NCI-H2029 treated with DMSO at 0.1 percent for 48 hours (cell line): ENCODE measurements around the gene GRK5.
"Not testable (repeated sequence)": the region's sequence is repeated elsewhere in the genome, so short reads cannot be mapped to it uniquely, and the experiment has no call there.

ENCODE experiments used
- DNase-seq: peaks from one replicate; lab custom pipeline; 2025; lab: John Stamatoyannopoulos, UW

GRK5 gene

DNA sequence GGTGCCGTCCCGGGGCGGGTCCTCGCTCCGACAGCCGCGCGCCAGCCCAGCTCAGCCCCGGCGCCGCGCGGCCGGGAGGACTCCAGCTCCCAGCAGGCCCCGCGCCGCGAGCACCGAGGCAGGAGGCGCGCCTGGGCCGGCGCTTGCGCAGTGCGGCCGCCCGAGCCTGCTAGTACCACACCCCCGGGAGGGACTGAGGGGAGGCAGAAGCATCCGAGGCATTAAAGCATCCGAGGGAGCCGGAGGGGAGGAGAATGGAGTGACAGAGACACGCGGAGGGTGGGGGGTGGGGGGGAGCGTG lies at the start of gene GRK5:
Gene GRK5, plus strand, starts transcription at position 206 of the 301 bp plus-strand sequence. CDS start 347 bp downstream, outside the sequence.
- peak; percentile 11 for DNase-seq

- DNase-seq = no peak
These were observed 48.0 kb upstream of the GRK5 start for GRCh38 chr10:119159332-119159731.

- no peak for DNase-seq
These were observed 45.5 kb upstream of the GRK5 start for GRCh38 chr10:119161680-119162451.

DNA sequence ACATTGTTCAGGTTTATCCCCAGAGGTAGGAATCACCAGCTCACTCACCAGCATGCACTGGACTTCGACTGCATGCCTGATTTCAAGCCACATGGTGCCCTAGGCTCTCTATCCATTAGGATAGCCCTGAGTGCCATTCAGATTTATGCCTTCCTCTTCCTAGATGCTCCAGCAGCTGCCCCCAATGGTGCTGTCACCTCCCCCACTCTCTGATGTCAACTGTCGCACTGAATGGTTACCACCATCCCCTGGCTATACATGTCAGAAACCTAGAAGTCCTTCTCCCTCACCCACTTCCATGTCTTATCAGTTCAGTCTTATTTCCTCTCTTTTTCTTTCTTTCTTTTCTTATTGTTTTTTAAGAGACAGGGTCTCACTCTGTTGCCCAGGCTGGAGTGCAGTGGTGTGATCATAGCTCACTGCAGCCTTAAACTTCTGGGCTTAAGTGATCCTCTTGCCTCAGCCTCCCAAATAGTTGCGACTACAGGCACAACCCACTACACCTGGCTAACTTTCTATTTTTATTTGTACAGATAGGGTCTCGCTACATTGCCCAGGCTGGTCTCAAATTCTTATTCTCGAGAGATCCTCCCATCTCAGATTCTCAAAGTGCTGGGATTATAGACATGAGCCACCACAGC lies 44.8 kb upstream of the GRK5 start:
- no peak for DNase-seq

GRCh38 chr10:119165171-119166117 lies 41.9 kb upstream of the GRK5 start, which contains the start of gene SFXN4:
TSS of gene SFXN4 (minus strand) at chr10:119165714. CDS start at chr10:119165647, 67 bp downstream.
- peak; percentile 6 for DNase-seq

- no peak for DNase-seq
These were observed 41.3 kb upstream of the GRK5 start for GRCh38 chr10:119166118-119166500.

GRCh38 chr10:119166564-119166963 lies 40.8 kb upstream of the GRK5 start:
- no peak for DNase-seq

GRCh38 chr10:119167041-119167440 lies 40.3 kb upstream of the GRK5 start:
- no peak for DNase-seq

DNA sequence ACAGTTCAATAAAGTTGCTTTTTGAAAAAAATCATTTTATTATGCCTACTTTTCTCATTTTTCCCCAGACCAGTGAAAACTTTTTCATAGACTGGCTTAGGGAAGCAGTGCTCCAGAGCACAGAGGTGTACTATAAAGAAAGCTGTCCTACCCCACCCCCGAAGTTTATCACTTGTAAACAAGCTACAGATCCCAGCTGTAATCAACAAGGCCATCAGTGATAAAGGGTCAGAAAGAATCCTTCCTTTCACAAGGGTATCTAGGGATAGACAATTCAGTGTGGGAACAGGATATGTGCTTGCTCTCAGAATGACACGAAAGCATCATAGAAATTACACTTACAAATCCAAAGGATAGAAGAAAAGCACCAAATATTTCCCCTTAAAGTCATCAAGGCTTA lies 33.3 kb upstream of the GRK5 start:
- no peak for DNase-seq

DNA sequence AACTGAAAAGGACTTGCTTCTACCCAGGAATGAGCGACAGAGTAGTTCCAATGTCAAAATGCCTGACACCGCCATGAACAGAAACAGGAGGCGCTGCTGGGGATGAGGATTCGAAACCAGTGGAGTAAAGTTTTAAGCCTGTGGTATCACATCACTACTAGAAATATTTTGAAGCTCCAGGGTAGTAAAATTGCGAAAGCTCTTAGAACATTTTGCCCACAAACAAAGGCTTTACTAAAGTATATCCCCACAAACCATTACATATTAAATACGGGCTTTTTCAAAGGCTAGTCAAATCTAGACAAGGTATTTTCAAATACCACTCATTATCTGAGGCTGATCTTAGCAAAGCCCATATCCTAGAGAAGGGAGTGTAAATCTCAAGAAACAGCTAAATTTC lies 31.2 kb upstream of the GRK5 start:
- no peak for DNase-seq

- no peak for DNase-seq
These were observed 29.5 kb upstream of the GRK5 start for GRCh38 chr10:119177708-119178371.

DNA sequence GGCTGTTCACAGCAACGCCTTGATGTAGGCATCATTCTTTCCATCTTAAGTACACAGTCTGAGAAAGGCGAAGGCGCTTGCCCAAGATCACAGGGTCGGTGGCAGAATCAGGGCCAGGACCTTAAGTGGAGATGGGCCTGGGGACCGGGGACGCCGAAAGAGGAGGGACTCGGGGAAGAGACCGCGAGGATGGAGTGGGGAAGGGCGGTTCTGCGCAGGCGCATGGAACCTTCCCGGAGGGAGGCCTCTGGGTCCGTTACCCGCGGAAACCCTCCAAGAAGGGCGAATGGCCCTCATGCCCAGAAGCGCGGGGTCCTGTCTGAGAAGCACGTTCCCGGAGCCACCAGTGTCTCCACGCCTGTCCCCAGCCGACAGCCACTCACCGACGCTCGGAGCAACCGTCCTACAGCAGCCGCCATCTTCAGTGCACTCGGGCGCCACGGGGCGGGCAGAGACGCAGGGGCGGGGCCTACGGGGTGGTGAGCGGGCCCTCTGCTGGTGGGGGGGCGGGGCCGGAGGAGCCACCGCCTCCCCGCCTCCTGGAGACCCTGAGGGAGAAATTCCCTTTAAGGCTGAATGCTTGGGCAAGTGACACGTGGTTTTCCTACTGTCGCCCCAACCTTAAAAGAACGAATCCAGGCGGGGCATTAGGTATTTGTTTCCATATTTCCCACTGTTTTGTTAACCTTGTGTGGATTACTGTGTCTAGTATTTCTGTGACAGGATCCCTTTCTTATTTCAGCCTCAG lies 28.8 kb upstream of the GRK5 start, which contains the start of gene PRDX3:
Gene PRDX3, minus strand, starts transcription at position 441 of the 748 bp plus-strand sequence. Its CDS starts 22 bp downstream, at position 419.
- DNase-seq = peak; percentile 67

GRCh38 chr10:119180850-119181400 lies 26.4 kb upstream of the GRK5 start:
- DNase-seq = not testable (repeated sequence)

GRCh38 chr10:119183664-119184412 lies 23.5 kb upstream of the GRK5 start:
- no peak for DNase-seq

DNA sequence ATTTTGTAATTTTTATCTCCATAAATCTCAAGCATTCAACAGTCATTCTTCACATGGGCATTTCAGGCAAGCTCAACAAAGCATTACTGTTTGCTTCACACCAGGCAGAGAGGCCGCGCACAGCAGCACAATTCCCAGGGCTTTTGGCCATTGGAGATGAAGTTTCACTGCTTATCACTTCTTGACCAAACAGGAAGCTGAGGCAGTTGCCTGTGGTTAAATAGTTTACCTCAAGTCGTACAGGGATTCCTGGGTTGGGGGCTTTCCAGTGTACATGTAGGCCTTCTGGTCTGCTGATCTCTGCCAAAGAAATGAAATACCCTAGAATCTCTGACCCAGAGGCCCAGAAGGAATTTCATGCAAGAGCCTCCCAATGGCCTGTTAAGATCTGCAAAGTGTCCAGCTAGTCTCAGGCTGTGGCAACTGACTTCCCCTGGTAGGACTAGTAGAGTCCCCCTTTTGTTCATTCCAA lies 17.5 kb upstream of the GRK5 start:
- DNase-seq = no peak

GRCh38 chr10:119190353-119190752 lies 17.0 kb upstream of the GRK5 start:
- DNase-seq = no peak

- no peak for DNase-seq
These were observed 16.2 kb upstream of the GRK5 start for GRCh38 chr10:119190954-119191785.

DNA sequence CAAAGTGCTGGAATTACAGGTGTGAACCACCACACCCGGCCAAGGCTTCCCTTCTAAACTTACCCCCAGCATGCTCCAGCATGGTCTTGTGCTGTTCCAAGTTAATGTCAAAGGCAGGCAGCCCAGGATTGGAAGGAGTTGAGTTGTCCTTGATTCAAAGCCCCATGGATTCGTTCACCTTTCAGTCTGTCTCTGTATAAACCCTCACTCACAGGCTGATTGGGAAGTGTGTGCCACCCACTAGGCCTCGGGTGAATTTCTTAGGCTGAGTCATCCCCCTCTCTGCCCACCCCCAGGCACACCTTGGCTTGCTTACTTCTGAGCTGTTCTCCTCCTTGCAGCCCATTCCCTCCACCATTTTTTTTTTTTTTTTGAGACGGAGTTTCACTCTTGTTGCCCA lies 15.5 kb upstream of the GRK5 start:
- no peak for DNase-seq

GRCh38 chr10:119197921-119198320 lies 9.4 kb upstream of the GRK5 start:
- no peak for DNase-seq
